GM23338 (cell line): ENCODE measurements around the gene ELL2.

Source experiments
- CTCF ChIP-seq, 2 experiments: fragments of 200-600 bp in 1 of 2; sonication (generic) in 1 of 2; conservative IDR thresholded peaks; 2 replicates each; pipeline versions ENCODE4 v1.5.1 to v1.6.1; 2016 to 2017; ENCODE audit warnings: antibody characterized with exemption in 2 of 2, low read depth in 2 of 2, mild to moderate bottlenecking in 2 of 2, moderate library complexity in 1 of 2
- ETS1 ChIP-seq: IDR thresholded peaks from 2 replicates; pipeline ENCODE4 v1.6.1; 2016; ENCODE audit warnings: antibody characterized with exemption

GRCh38 chr5:95922798-95923197 lies 38.9 kb downstream of the ELL2 start:
- TF ChIP-seq CTCF (conservative IDR thresholded peaks at IDR 0.05; ENCODE audit: low read depth in 2 of 2) (no peak), ETS1 (no peak)
